COLO829 (cell line): ENCODE measurements around the gene KRTAP5-6.

Experiments
- DNase-seq: peaks from one replicate; pipeline ENCODE4 v3.0.0; 2012; ENCODE audit warnings: low spot score

KRTAP5-6 gene

GRCh38 chr11:1733716-1734640 lies 37.0 kb downstream of the KRTAP5-6 start:
- no peak for DNase-seq

GRCh38 chr11:1734641-1735081 lies 37.7 kb downstream of the KRTAP5-6 start:
- DNase-seq: no peak

DNA sequence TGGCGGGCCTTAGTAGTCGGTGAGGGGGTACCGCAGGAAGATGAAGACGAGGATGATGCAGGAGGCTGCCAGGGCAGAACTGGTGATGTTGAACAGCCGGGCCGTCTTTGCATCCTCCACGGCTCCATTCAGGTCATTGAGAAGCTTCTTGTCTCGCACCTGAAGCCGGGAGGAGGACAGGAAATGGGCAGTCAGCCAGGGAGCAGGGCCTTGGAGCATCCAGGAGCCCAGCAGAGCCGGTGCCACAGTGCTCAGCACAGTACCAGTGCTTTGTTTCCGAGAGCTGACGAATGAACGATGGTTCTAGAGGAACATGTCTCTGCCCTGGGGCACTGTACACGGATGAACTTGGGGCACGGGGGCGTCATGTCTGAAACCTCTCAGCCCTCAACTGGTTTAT lies 38.3 kb downstream of the KRTAP5-6 start:
- DNase-seq: no peak

- DNase-seq: no peak
Measured at GRCh38 chr11:1736447-1736992, 39.5 kb downstream of the KRTAP5-6 start.

GRCh38 chr11:1737080-1737757 lies 40.2 kb downstream of the KRTAP5-6 start:
- no peak for DNase-seq

DNA sequence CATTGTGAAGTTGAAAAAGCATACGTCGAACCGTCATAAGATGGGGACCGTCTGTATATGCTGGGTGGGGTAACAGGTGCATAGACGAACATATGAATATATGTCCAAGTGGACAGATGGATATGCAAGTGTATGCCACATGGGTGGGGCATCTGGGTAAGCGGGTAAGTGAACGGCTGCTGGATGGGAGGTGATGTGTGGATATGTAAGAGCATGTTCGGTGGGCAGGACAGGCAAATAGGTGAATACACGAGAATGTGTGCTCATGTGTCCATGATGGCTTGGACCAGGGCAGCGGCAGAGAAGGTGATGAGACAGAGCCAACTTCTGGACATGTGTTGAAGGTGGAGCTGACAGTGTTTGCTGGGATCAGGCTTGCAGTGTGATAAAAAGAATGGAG lies 41.4 kb downstream of the KRTAP5-6 start:
- no peak for DNase-seq

DNA sequence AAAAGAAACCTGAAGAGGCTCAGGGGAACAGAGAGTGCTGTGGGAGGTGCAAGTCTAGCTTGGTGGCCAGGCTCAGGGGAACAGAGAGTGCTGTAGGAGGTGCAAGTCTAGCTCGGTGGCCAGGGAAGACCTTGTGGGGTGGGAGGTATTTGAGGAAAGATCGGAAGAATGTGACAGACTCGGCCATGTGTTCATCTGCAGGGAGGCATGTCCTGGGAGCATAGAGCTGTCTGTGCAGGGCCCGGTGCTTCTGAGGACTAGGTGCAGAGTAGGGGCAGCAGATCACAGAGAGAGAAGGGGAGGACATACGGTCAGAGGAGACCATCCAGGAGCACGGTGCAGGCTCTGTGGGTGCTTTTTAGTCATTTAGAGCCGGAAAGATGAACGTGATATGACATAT lies 42.6 kb downstream of the KRTAP5-6 start:
- no peak for DNase-seq

- no peak for DNase-seq
Measured at GRCh38 chr11:1740786-1741530, 44.0 kb downstream of the KRTAP5-6 start.

- no peak for DNase-seq
Measured at GRCh38 chr11:1741741-1742140, 44.7 kb downstream of the KRTAP5-6 start.

GRCh38 chr11:1742371-1742770 lies 45.4 kb downstream of the KRTAP5-6 start:
- DNase-seq: no peak

GRCh38 chr11:1742869-1743584 lies 46.0 kb downstream of the KRTAP5-6 start:
- DNase-seq: no peak

- no peak for DNase-seq
Measured at GRCh38 chr11:1743585-1744136, 46.7 kb downstream of the KRTAP5-6 start.

- peak; percentile 88 for DNase-seq
Measured at GRCh38 chr11:1744137-1744886, 47.3 kb downstream of the KRTAP5-6 start.

- DNase-seq: no peak
Measured at GRCh38 chr11:1744891-1745700, 48.1 kb downstream of the KRTAP5-6 start.

DNA sequence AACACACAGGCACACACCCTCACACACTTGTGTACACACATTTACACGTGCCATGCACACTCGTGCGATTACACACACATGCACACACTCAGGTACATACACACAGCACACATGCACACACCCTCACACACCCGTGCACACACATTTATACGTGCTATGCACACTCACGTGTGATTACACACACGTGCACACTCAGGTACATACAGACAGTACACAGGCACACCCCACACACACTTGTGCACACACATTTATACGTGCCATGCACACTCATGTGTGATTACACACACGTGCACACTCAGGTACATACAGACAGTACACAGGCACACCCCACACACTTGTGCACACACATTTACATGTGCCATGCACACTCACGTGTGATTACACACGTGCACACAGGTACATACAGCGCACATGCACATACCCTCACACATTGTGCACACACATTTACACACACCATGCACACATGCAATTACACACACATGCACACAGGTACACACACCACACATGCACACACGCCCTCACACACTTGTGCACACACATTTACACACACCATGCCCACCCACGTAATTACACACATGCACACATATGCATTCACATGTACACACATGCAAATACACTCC lies 48.8 kb downstream of the KRTAP5-6 start:
- DNase-seq: no peak

DNA sequence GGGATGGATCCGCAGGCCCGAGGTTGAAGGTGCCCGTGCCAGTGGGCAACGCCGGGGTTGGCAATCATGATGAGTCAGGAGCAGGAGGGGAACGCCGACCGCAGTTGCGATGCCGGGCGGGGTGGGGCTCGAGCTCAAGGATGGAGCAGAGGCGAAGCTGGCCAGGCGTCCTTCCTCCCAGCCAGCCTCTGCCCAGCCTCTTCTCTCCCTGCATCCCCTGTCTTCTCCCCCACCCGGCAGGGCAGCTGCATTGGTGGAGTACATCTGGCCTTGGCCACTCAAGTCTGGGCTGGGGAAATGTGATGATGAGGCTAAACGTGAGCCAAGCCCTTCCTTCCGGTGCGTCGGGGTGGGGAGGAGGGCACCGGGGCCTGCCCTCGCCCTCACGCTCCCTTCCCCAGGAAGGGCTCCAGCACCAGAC lies 49.5 kb downstream of the KRTAP5-6 start:
- DNase-seq: no peak

GRCh38 chr11:1746956-1747752 lies 50.2 kb downstream of the KRTAP5-6 start:
- no peak for DNase-seq
